Type B pancreatic cell (in vitro differentiated cells): ENCODE measurements around the gene CLIP4. TPM values are rescaled to one million over a fixed set of nuclear protein-coding genes. Genes with fewer than 3 reads are reported as not detected.

Experiments
- DNase-seq: peaks from one replicate; pipeline ENCODE4 v3.0.0; 2021; ENCODE audit warnings: mixed read lengths; ENCODE audit not compliant: unreplicated experiment; ENCODE audit errors: extremely low spot score
- H3K27ac Mint-ChIP-seq: 2 replicates; pipeline ENCODE4 v1.8.0; 2021; ENCODE audit warnings: mild to moderate bottlenecking, mixed read lengths
- H3K27me3 Mint-ChIP-seq: 2 replicates; pipeline ENCODE4 v1.8.0; 2021; ENCODE audit warnings: mixed read lengths
- H3K36me3 Mint-ChIP-seq: 2 replicates; pipeline ENCODE4 v1.8.0; 2021; ENCODE audit warnings: mixed read lengths
- H3K4me1 Mint-ChIP-seq: one replicate; pipeline ENCODE4 v1.8.0; 2021; ENCODE audit warnings: mixed read lengths; ENCODE audit not compliant: unreplicated experiment
- H3K4me3 Mint-ChIP-seq: 2 replicates; pipeline ENCODE4 v1.8.0; 2021; ENCODE audit warnings: mild to moderate bottlenecking, mixed read lengths
- H3K9me3 Mint-ChIP-seq: 2 replicates; pipeline ENCODE4 v1.8.0; 2021; ENCODE audit warnings: mixed read lengths
- CTCF ChIP-seq: fragments of 200-600 bp; sonication (generic); conservative IDR thresholded peaks from 2 replicates; pipeline ENCODE4 v1.5.0; 2021; ENCODE audit warnings: antibody characterized with exemption, mild to moderate bottlenecking
- total RNA-seq: library from RNA; stranded (reverse); gene quantifications from 2 replicates; pipeline ENCODE4 v1.2.1, GENCODE V29; 2021; ENCODE audit warnings: low replicate concordance

The CLIP4 gene
- total RNA-seq, 1 donor from 2014 or later = 12.1 TPM

- no peak overlapping the region for H3K27ac Mint-ChIP-seq
- H3K4me1 Mint-ChIP-seq = no peaks in the 10 kb centered on the region
- H3K27me3 Mint-ChIP-seq = no peaks in the 10 kb centered on the region
- H3K4me3 Mint-ChIP-seq = no peak overlapping the region
- DNase-seq = no peak
- H3K36me3 Mint-ChIP-seq = peaks cover 17% of the 10 kb centered on the region
- H3K9me3 Mint-ChIP-seq = no peaks in the 10 kb centered on the region
- TF ChIP-seq CTCF = no peak
Measured at GRCh38 chr2:29146197-29146596, 31.0 kb downstream of the CLIP4 start.

- Mint-ChIP-seq H3K36me3 (peaks cover 23% of the 10 kb centered on the region), H3K9me3 (no peaks in the 10 kb centered on the region), H3K4me3 (no peak overlapping the region)
Measured at GRCh38 chr2:29147963-29148362, 32.7 kb downstream of the CLIP4 start.

GRCh38 chr2:29154610-29155009 is 39.4 kb downstream of the CLIP4 start:
- H3K36me3 Mint-ChIP-seq = peaks cover 24% of the 10 kb centered on the region
- no peak for TF ChIP-seq CTCF
- DNase-seq = no peak
- H3K27ac Mint-ChIP-seq = no peak overlapping the region
- H3K27me3 Mint-ChIP-seq = no peaks in the 10 kb centered on the region
- peaks cover 7% of the 10 kb centered on the region for H3K4me1 Mint-ChIP-seq
- H3K9me3 Mint-ChIP-seq = no peaks in the 10 kb centered on the region
- H3K4me3 Mint-ChIP-seq = no peak overlapping the region

More at GRCh38 chr2:29147963-29148362, 32.7 kb downstream of the CLIP4 start:
- Mint-ChIP-seq H3K27me3 (no peaks in the 10 kb centered on the region), H3K27ac (no peak overlapping the region), H3K4me1 (no peaks in the 10 kb centered on the region)
- DNase-seq = no peak
- no peak for TF ChIP-seq CTCF

GRCh38 chr2:29155578-29155977 is 40.4 kb downstream of the CLIP4 start:
- Mint-ChIP-seq H3K27me3 (no peaks in the 10 kb centered on the region), H3K27ac (no peak overlapping the region), H3K36me3 (peaks cover 27% of the 10 kb centered on the region), H3K9me3 (no peaks in the 10 kb centered on the region), H3K4me1 (peaks cover 7% of the 10 kb centered on the region), H3K4me3 (no peak overlapping the region)
- DNase-seq = no peak
- no peak for TF ChIP-seq CTCF

GRCh38 chr2:29157131-29157530 is 41.9 kb downstream of the CLIP4 start:
- H3K4me3 Mint-ChIP-seq = no peak overlapping the region

More at GRCh38 chr2:29157131-29157530, 41.9 kb downstream of the CLIP4 start:
- Mint-ChIP-seq H3K27me3 (no peaks in the 10 kb centered on the region), H3K9me3 (no peaks in the 10 kb centered on the region), H3K4me1 (peaks cover 7% of the 10 kb centered on the region), H3K36me3 (peaks cover 27% of the 10 kb centered on the region), H3K27ac (no peak overlapping the region)
- TF ChIP-seq CTCF = no peak
- DNase-seq = no peak
